Large intestine (tissue), 3 donors: ENCODE data around the gene PTGER1. TPM values are rescaled to one million over a fixed set of nuclear protein-coding genes. Genes with fewer than 3 reads are reported as not detected.

Source experiments
- DNase-seq, 2 donors: peaks; one replicate each; pipeline versions ENCODE4 v3.0.0 to v3.0.0-alpha.2; 2013
- H3K27ac ChIP-seq: one replicate; pipeline ENCODE4 v1.5.1; 2013; ENCODE audit warnings: low read length
- H3K27me3 ChIP-seq: 2 replicates; pipeline ENCODE4 v1.6.1; 2013; ENCODE audit warnings: low read length; ENCODE audit not compliant: control insufficient read depth, insufficient read depth
- H3K36me3 ChIP-seq: 2 replicates; pipeline ENCODE4 v1.6.1; 2013; ENCODE audit warnings: low read length; ENCODE audit not compliant: control insufficient read depth, insufficient read depth
- H3K4me1 ChIP-seq: one replicate; pipeline ENCODE4 v1.6.1; 2013; ENCODE audit warnings: low read length; ENCODE audit not compliant: control insufficient read depth, insufficient read depth
- H3K4me3 ChIP-seq: one replicate; pipeline ENCODE4 v1.5.1; 2013; ENCODE audit warnings: low read length
- H3K9me3 ChIP-seq: one replicate; pipeline ENCODE4 v1.6.1; 2013; ENCODE audit warnings: mild to moderate bottlenecking, low read depth, low read length, moderate library complexity; ENCODE audit not compliant: control insufficient read depth
- WGBS: methylation state at CpG from one replicate; pipeline ENCODE4 v1.1.5; 2013; ENCODE audit warnings: low lambda C conversion rate; ENCODE audit not compliant: insufficient coverage; 5-methylcytosine and 5-hydroxymethylcytosine counted together
- polyA plus RNA-seq: library from polyadenylated mRNA; unstranded; fragments of 120-200 nt; gene quantifications from one replicate; pipeline ENCODE4 v1.2.1, GENCODE V29; 2013

PTGER1 gene
- polyA plus RNA-seq, 1 donor, result 0.97 TPM

- no CpG with 5 or more reads among the region's 9 CpGs for WGBS
Measured at GRCh38 chr19:14440049-14440448, 35.1 kb downstream of the PTGER1 start.

GRCh38 chr19:14439014-14439413 is 36.1 kb downstream of the PTGER1 start:
- H3K27ac ChIP-seq, result no peak overlapping the region
- WGBS, result no CpG with 5 or more reads among the region's 9 CpGs
- peaks cover 24% of the 10 kb centered on the region for H3K4me1 ChIP-seq

More at GRCh38 chr19:14440049-14440448, 35.1 kb downstream of the PTGER1 start:
- peaks cover 31% of the 10 kb centered on the region for H3K36me3 ChIP-seq
- H3K27ac ChIP-seq, result peak overlapping the region; percentile 17
- H3K9me3 ChIP-seq, result no peaks in the 10 kb centered on the region
- H3K27me3 ChIP-seq, result no peaks in the 10 kb centered on the region
- peak overlapping the region; percentile 25 for H3K4me3 ChIP-seq
- H3K4me1 ChIP-seq, result peaks cover 14% of the 10 kb centered on the region
- peak; percentile 66 to 87 for DNase-seq

GRCh38 chr19:14437578-14438140 is 37.5 kb downstream of the PTGER1 start:
- H3K27ac ChIP-seq, result no peak overlapping the region
- no peaks in the 10 kb centered on the region for H3K27me3 ChIP-seq
- H3K4me1 ChIP-seq, result peaks cover 28% of the 10 kb centered on the region
- H3K9me3 ChIP-seq, result no peaks in the 10 kb centered on the region
- no CpG with 5 or more reads among the region's 7 CpGs for WGBS
- H3K36me3 ChIP-seq, result peaks cover 7% of the 10 kb centered on the region
- no peak for DNase-seq
- H3K4me3 ChIP-seq, result no peak overlapping the region

More at GRCh38 chr19:14439014-14439413, 36.1 kb downstream of the PTGER1 start:
- DNase-seq, result no peak
- H3K27me3 ChIP-seq, result no peaks in the 10 kb centered on the region
- no peaks in the 10 kb centered on the region for H3K9me3 ChIP-seq
- H3K36me3 ChIP-seq, result peaks cover 21% of the 10 kb centered on the region
- no peak overlapping the region for H3K4me3 ChIP-seq

DNA sequence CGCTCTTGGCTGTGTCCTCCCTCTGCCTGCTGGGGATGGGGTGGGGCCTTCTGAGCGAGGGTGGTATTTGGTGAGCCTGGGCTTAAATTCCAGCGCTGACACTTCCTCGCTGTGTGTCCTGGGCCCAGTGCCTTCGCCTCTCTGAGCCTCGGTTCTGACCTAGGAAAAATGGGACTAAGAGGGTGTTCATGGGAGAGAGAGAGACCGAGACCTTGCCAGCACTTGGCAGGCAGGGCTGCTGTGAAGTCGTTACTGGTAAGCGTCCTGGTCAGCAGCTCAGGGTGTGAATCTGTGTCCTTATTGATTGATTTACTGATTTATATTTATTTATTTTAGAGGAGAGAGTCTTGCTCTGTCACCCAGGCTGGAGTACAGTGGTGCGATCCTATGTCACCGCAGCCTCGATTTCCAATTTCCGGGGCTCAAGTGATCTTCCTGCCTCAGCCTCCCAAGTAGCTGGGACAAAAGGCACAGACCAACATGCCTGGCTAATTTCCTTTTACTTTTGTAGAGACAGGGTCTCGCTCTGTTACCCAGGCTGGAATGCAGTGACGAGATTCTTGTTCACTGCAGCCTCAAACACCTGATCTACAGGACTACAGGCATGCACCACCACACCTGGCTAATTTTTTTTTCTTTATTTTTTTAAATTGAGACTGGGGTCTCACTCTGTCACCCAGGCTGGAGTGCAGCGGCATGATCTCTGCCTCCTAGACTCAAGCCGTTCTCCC is 39.7 kb downstream of the PTGER1 start:
- DNase-seq, result no peak
- peaks cover 7% of the 10 kb centered on the region for H3K27me3 ChIP-seq
- no peak overlapping the region for H3K4me3 ChIP-seq
- H3K36me3 ChIP-seq, result no peaks in the 10 kb centered on the region
- peaks cover 29% of the 10 kb centered on the region for H3K4me1 ChIP-seq
- no peaks in the 10 kb centered on the region for H3K9me3 ChIP-seq
- 100% methylated on average over 2 of the region's 17 CpGs for WGBS
- no peak overlapping the region for H3K27ac ChIP-seq

GRCh38 chr19:14434543-14435319 is 40.4 kb downstream of the PTGER1 start:
- no peaks in the 10 kb centered on the region for H3K9me3 ChIP-seq
- peak overlapping the region; percentile 80 for H3K4me3 ChIP-seq
- WGBS, result no CpG with 5 or more reads among the region's 23 CpGs
- H3K27me3 ChIP-seq, result peaks cover 7% of the 10 kb centered on the region
- H3K4me1 ChIP-seq, result peaks cover 21% of the 10 kb centered on the region
- no peaks in the 10 kb centered on the region for H3K36me3 ChIP-seq
- no peak overlapping the region for H3K27ac ChIP-seq
- peak; percentile 46 to 50 for DNase-seq

- peak overlapping the region; percentile 80 for H3K4me3 ChIP-seq
- H3K4me1 ChIP-seq, result peaks cover 19% of the 10 kb centered on the region
- peak overlapping the region; percentile 48 for H3K27ac ChIP-seq
- no peaks in the 10 kb centered on the region for H3K9me3 ChIP-seq
- peaks cover 10% of the 10 kb centered on the region for H3K27me3 ChIP-seq
- peak in 1 of 2 donors; percentile 59 for DNase-seq
- no peaks in the 10 kb centered on the region for H3K36me3 ChIP-seq
- no CpG with 5 or more reads among the region's 52 CpGs for WGBS
Measured at GRCh38 chr19:14433554-14434501, 41.3 kb downstream of the PTGER1 start.

DNA sequence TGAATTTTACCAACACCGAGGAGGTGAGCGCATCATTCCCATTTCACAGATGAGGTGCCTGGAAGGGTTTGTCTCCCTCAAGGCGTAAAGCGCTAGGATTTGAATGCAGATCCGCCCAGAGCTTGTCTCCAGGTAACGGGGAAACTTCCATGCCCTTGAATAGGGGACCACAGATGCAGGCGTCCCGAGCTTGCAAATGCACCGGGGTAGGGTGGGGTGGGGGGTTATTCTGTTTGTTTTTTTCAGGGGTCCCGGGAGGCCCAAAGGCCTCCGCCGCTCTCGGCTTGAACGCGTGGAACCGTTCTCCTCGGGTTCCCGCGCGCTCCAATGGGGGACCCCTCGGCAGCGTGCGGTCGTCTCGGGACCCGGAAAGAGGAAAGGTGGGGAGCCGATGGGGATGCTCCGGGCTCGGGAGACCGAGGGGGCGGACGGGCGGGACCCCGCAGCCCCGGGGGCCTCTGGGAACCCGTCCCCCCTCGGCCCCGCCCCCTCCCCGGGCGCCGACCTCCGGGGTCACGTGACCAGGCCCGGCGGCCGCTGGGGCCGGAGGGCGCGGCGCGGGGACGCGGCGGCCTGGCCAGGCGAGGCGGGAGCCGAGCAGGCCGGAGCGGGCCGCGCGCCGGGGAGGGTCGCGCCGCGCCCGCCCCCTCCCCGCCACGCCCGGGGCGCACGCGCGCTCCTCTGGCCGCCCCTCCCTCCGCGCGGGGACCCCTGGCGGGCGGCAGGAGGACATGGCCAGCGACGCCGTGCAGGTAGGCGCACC is 42.2 kb downstream of the PTGER1 start, which contains the start of gene PKN1:
TSS of gene PKN1 (plus strand) at position 516 of the 763 bp plus-strand sequence. CDS start at position 732, 216 bp downstream.
- Histone ChIP-seq H3K4me1 (peaks cover 19% of the 10 kb centered on the region), H3K27ac (peak within 1 kb of the TSS; percentile 48), H3K4me3 (peak within 1 kb of the TSS; percentile 80), H3K9me3 (no peaks in the 10 kb centered on the region), H3K27me3 (peaks cover 10% of the 10 kb centered on the region), H3K36me3 (no peaks in the 10 kb centered on the region)
- peak in 1 of 2 donors; percentile 46 for DNase-seq
- WGBS, result no CpG with 5 or more reads among the region's 85 CpGs

GRCh38 chr19:14430712-14431111 is 44.4 kb downstream of the PTGER1 start:
- no CpG with 5 or more reads among the region's 3 CpGs for WGBS

DNA sequence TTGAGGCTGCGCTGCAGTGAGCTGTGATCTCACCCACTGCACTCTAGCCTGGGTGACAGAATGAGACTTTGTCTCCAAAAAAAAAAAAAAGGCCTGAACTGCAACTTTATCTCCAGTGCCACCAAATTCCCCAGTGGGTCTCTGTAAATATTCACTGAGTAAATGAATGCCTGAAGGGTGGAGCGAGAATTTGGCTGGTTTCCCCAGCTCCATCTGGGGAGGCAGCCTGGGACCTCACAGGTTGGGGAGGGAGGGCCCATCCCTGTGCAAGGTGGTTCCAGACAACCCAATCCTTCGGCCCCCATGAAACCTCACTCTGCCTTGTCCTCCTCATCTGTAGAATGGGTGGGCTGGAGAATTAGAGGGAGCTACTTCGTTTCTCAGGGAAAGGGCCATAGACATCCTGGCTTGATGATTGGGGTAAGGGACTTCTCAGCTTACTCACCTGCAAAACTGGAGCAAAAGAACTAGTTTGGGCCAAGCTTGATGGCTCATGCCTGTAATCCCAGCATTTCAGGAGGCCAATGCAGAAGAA is 46.2 kb downstream of the PTGER1 start:
- DNase-seq, result no peak
- Histone ChIP-seq H3K27ac (no peak overlapping the region), H3K9me3 (no peaks in the 10 kb centered on the region), H3K36me3 (no peaks in the 10 kb centered on the region), H3K27me3 (peaks cover 10% of the 10 kb centered on the region), H3K4me1 (peaks cover 5% of the 10 kb centered on the region), H3K4me3 (no peak overlapping the region)
- WGBS, result no CpG with 5 or more reads among the region's 4 CpGs

More at GRCh38 chr19:14430712-14431111, 44.4 kb downstream of the PTGER1 start:
- Histone ChIP-seq H3K27me3 (peaks cover 10% of the 10 kb centered on the region), H3K36me3 (no peaks in the 10 kb centered on the region), H3K27ac (no peak overlapping the region), H3K4me1 (peaks cover 19% of the 10 kb centered on the region), H3K9me3 (no peaks in the 10 kb centered on the region), H3K4me3 (no peak overlapping the region)
- no peak for DNase-seq
